Measurements from ENCODE around the gene ARHGAP5.

ARHGAP5 gene

DNA sequence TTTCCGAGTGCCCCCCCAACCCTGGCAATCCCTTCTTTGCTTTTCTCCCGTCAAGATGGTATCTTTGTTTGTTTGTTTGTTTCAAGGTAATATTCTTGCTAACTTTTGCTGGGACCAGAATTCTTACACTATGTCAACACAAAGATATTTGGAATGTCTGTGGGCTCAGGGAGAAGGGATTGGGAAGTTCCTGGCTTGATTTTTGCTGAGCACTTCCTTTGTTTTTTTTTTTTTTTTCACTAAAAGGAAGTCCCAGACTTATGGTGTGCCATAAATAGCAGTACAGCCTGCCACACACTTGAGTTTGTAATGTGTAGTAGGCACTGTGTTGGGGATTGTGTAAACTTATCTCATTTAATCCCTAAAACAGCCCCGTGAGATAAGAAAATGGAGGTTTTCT is 113.6 kb downstream of the ARHGAP5 start:
- DNase-seq: no peak

DNA sequence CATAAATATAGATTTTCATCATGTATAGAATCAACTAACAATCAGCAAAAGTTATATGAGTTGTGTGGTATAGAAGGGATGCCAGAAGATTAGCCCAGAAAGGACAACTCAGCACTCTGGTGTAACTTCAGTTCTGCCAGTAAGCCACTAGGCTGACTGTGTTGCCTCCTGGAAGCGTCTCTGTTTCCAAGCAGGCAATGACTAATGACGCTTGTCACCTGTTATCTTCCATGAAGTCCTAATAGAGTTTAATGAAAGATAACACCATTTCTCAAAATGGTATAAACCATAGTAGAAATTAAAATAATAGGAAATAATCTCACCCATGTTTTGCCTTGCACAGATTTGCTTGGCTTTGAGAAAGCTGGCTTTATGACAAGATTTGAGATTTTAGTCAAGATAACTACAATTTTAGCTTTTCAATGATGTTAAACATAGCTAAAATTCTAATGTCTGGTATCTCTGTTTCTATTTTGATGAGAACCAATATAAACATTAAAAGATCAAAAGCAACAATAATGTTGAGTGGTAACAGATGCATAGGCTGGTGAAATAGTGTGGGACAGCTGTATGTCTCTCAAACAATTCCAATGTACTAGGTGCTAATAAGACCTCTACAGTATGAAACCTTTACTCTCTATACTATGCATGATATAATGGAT is 115.7 kb downstream of the ARHGAP5 start:
- no peak for DNase-seq

DNA sequence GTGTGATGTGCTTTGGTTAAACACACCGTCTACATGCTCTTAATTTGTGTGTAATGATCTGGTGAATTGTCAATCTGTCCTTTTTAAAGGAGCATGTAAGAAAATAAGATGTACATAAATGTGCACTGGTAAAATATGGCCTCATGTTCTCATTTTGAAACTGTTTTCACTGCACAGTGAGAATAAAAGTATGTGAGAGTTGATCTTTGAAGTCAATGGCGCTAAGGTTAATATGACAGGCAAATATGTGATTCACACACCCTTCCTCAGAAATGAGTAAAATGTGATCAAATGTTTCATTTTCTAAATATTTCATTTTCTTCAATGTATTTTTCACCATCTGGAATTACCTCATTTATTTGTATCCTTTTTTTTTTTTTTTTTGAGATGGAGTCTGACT is 116.4 kb downstream of the ARHGAP5 start:
- no peak for DNase-seq

DNA sequence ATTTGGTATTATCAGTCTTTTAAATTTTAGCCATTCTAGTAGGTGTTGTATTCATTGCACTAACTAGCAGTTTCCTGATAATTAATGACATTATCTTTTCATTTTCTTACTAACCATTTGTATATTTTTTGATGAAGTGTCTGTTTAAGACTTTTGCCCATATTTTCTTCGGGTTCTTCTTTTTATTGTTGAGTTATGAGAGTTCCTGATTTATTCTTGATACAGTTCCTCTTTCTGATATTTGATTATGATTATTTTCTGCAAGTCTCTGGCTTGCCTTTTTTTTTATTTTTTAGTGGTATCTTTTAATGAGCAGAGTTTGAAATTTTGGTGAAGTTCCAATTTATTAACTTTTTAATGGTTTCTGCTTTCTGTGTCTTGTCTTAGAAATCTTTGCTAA is 118.5 kb downstream of the ARHGAP5 start:
- DNase-seq: no peak

DNA sequence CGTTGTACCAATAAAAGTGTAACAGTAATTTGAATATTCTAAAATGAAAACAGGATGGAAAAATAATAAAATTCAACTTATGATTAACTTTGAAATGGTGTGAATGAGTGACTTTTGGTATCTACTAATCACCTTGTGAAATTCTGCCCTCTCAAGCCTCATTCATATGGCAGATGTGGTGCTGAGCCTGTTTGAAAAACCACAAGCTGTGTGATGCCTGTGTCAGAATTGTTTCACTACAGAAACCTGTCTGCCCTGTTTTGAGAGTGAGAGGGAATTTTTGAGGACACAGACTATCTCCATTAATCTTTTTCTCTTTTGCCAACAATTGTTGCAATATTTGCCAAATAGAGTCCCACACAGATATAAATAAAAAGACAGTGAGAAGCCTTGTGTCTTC is 120.8 kb downstream of the ARHGAP5 start:
- no peak for DNase-seq

DNA sequence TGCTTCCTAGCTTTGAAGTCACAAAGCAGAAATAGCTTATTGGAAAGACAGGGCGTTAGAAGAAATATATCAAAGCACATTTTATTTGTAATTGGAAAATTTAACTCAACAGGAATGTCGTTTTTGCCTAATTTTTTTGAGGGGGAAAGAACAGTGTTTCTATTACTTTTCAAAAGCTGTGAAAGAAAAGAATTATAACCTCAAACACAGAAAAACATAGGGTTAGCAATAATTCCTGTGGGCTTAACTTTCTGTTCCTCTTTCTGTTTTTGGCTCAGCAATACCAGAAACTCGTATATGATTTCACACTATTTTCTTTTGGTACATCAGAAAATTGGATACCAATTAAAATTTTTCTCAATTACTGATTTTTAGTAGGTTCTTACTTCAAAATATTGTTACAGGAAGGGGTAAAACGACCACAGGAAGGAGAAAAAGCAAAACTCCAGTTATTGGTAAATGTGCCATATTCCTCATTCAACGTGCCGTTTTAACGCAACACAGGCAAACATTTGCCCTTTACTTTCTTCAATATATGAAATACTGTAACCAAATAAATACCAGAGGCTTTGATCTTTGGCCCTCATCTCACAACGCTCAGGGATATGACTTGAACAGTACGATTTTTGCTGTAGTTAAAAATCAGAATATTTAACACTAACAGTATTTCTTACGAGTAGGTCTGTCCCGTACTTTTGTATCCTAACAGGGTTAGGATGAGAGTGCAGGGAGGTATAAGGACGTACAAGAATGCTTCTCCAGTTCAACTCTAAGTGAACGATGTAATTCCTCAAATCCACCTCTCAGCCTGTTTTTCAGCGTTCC is 123.5 kb downstream of the ARHGAP5 start:
- DNase-seq: no peak

DNA sequence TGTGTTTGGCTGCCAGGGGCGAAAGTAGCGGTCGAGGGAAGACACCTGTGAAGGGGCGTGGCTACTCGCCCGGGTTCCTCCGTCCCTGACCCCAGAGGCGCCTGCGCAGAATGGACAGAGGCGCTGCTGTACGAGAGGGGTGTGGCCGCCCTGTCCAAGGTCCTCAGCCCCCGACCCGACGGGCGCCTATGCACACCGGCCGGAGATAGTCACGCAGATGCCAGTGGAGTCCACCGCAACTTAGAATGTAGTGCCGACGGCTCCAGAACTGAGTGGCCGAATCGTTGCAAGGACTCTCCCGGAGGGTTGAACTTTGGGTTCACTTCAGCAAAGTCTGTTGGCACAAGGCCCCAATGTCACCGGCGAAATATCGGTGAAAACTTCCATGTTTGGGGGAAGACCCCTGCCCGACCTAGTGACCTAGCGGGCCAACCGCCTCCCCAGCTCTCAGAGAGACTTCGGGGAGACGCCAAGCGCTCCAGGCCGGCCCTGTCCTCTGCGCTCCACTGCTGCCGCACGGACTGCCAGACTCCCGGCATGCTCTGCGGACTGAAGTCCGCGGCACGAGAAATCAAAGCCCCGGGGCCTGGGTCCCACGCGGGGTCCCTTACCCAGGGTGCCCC is 124.2 kb downstream of the ARHGAP5 start:
- DNase-seq: peak; percentile 62

DNA sequence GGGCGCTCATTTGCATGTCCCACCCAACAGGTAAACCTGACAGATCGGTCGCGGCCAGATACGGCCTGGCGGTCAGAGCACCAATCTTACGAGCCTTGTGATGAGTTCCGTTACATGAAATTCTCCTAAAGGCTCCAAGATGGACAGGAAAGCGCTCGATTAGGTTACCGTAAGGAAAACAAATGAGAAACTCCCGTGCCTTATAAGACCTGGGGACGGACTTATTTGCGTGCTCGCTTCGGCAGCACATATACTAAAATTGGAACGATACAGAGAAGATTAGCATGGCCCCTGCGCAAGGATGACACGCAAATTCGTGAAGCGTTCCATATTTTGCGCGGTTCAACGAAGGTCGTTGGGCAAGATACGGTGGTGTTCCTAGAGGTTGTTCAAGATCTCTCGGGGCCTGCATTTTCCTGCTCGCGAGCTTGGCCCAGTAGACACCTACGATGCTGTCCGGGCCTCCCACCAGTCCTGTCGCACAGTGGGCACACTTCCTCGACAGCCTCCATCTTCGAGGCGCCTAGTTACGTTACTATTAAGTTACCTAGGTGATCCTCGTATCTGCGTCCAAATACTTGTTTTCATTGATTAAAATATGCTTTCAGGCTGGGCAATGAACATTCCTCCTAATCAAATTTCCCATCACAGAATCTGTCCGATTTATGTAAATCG is 124.8 kb downstream of the ARHGAP5 start, which contains the start of gene RNU6-7:
Gene RNU6-7 (plus strand): TSS at position 230 of the 675 bp plus-strand sequence.
- peak; percentile 27 for DNase-seq

DNA sequence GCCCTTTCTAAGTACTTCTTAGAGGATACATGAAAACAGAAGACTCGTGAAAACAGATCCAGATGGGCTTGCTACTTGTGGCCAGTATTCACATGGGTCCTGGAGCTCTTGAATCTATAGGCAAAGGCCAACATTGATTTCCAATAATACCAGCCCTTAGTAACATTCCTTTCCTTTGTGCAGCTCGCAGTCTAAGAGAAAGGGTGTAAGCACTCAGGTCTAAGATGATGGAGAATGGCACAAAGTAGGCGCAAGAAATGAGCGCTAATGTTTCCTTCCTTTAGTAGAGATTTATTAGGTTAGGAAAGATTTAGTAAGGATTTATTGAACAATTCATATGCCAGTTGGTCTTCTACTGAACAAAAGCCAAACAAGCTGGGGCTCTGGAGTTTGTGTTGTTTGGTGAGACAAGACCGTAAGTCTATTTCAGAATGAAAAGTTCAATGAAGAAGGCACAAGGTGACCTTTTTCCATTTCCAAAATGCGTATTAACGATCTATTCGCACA is 125.4 kb downstream of the ARHGAP5 start:
- DNase-seq: no peak

DNA sequence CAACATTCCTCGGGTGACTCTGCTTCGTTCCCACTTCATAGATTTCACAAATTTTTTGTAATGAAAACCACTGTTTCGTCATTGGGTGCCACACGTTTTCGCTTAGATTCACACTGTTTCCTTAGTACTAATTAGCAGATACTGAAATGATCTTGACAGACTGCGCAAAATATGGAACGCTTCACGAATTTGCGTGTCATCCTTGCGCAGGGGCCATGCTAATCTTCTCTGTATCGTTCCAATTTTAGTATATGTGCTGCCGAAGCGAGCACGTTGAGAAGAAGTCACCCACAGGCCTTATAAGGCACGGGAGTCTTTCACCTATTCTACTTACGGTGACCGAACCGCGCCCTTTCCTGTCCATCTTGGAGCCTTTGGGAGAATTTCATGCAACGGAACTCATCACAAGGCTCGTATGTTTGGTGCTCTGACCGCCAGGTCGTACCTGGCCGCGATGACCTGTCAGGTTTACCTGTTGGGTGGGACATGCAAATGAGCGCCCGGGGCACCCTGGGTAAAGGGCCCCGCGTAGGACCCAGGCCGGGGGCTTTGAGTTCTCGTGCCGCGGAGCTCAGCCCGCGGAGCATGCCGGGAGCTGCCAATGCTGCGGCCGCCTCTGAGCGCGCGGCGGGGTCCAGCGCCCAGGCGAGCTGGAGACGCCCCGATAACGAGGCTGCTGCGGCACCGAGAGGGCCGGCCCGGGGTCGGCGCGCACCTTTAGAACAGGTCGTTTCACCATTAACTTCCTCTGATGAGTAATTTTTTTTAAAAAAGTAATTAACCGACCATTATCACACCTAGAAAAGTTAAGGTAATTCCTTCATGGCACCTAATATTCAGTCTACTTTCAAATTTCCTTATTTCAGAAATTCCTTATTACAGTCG is 126.1 kb downstream of the ARHGAP5 start, which contains the start of gene RNU6-8:
Gene RNU6-8 (minus strand): TSS at position 272 of the 885 bp plus-strand sequence.
- peak; percentile 82 for DNase-seq

DNA sequence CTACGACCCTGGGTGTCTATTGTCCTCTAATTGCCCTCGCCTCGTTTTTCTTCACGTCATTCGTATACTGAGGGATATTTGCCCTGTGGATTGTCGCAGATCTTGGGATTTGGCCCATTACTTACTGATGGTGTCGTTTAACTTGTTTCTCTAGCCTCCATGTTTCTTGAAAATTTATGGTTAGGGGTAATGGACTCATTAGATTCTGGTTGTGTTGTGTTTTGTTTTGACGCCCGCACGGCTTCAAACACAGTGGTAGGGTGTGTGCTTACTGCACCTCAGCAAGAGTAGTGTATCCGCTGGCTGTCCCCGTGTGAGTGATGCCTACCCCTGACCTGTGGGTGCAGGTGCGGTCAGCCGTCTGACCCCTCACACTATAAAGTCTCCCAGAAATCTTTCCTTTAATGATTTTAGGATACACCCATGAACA is 126.8 kb downstream of the ARHGAP5 start:
- DNase-seq: no peak

DNA sequence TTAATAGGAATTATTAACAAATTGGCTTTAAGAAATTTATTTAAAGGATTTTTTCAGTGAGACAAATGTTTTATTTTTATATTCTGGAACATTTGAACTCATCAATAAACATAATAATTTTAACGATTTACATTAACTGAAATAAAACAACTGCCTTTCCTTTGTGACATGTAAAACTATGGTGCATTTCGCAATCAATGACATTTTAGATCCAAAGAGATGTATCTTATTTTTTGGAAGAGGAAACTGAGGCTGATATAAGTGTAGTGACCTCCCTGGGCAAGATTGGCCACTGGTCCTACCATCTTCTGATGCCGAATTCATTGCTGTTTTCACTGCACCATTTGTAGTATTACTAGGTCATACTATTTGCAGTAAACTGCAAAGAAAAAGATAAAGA is 128.4 kb downstream of the ARHGAP5 start:
- DNase-seq: no peak

DNA sequence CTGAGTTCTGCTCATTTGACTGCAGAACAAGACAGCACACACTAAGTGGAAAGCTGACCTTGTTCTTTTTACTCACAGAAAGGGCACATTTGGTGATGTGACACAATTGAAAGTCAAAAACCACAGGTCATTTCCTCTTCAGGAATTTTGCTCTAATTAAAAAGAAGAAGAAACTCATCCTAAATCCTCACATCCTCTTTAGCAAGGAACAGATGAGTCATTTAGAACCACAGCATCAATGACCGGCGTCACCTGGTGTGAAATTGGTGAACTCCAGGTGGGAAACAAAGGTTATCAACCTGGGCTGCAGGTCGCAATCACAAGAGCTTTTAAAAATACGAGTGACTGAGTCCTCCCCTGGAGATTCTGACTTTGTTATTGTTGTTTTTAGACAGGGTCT is 128.9 kb downstream of the ARHGAP5 start:
- DNase-seq: no peak

DNA sequence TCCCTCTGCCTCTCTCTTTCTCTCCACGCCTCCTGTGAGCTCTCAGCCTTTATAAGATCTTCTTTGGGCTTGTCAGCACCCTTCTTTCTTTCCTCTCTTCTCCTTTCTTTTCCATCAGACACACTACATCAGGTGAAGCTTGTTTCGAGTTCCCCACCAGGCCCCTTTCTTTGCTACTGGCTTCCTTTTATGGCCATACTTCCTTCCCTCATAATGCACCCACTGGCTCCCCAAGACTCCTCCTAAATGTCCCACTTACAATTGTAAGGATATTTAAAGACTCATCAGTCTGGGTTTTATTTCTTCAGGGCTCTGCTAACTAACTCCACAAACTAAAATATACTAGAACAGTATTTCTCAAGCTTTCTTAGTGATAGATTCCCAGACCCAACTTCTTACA is 129.4 kb downstream of the ARHGAP5 start:
- DNase-seq: no peak

DNA sequence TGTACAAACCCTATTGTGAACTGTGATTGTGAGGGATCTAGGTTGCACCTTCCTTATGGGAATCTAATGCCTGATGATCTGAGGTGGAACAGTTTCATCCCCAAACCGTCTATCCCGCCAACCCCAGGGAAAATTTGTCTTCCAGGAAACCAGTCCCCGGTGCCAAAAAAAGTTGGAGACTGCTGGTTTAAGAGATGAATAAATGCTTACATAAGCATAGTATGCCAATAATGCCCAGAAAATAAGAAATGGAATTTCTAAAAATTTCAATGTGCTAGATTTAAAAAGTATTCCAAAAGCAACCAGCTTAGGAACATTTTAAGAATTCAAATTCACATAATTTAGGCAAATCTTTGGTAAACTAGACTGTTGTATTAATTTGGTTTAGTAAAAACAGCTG is 131.4 kb downstream of the ARHGAP5 start:
- no peak for DNase-seq

All from activated CD4-positive, alpha-beta T cell treated with anti-CD3 and anti-CD28 coated beads, Interleukin-2, amount 50 U/mL, for 1 hour (primary cell).